Measurements from ENCODE around the gene SYDE1.
"Not testable (repeated sequence)": the region's sequence is repeated elsewhere in the genome, so short reads cannot be mapped to it uniquely, and the experiment has no call there.

- TF ChIP-seq CTCF (IDR thresholded peaks at IDR 0.05); POLR2AphosphoS5 (IDR thresholded peaks at IDR 0.05; ENCODE audit: low read depth, low read length): not testable (repeated sequence)
Measured at GRCh38 chr19:15097980-15098379, 9.2 kb upstream of the SYDE1 start.
